HCT116 (cell line): ENCODE data around the gene FAIM2.

Experiments
- CTCF ChIP-seq, 3 experiments: fragments of 200-600 bp in 1 of 3; sonication (generic) in 1 of 3; IDR thresholded peaks in 2 of 3; conservative IDR thresholded peaks in 1 of 3; 2 replicates each; pipeline ENCODE4 v1.5.1; 2012 to 2017; ENCODE audit warnings: low read depth in 2 of 3, low read length in 2 of 3, antibody characterized with exemption in 1 of 3, borderline replicate concordance in 1 of 3, control low read depth in 1 of 3, mild to moderate bottlenecking in 1 of 3, mixed read lengths in 1 of 3, mixed run types in 1 of 3, moderate library complexity in 1 of 3; ENCODE audit not compliant: insufficient read depth in 1 of 3
- POLR2AphosphoS5 ChIP-seq: IDR thresholded peaks from 2 replicates; pipeline ENCODE4 v1.6.1; 2011; ENCODE audit warnings: mild to moderate bottlenecking, low read depth, low read length, moderate library complexity
- REST ChIP-seq: IDR thresholded peaks from 2 replicates; pipeline ENCODE4 v1.6.1; 2012; ENCODE audit warnings: low read depth

- TF ChIP-seq POLR2AphosphoS5 (no peak), CTCF (IDR thresholded peaks at IDR 0.05 in 2 of 3, conservative IDR thresholded peaks at IDR 0.05 in 1 of 3; ENCODE audit: borderline replicate concordance in 1 of 3, insufficient read depth in 1 of 3, low read depth in 2 of 3, low read length in 2 of 3) (no peak), REST (no peak)
Measured at GRCh38 chr12:49818241-49818895, 85.3 kb downstream of the FAIM2 start.
